CD4-positive, alpha-beta T cell treated with Interferon gamma for 1 hour (primary cell): ENCODE results near the gene KMT2C.
"Not testable (repeated sequence)": the region's sequence is repeated elsewhere in the genome, so short reads cannot be mapped to it uniquely, and the experiment has no call there.

ENCODE experiments used
- DNase-seq: peaks from one replicate; pipeline ENCODE4 v3.0.0-alpha.2; 2020

Gene KMT2C

DNA sequence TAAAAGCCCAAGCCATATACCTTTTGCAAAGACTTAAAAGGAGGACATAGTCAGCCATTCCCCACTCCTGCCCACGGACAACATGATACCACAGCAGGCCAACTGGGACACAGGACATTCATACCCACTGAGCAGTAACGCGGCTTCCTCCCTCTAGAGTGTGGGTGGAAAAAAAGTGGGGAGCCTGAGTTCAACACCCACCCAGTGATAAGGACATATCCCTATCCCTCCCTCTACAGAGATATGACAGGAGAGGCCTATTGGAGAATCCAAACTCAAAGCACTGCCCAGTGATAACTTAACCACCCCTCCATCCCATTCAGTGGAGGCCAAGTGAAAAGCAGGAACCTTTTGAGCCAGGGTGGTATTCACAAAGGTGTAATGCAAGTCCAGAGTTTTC, 148.8 kb downstream of the KMT2C start:
- not testable (repeated sequence) for DNase-seq

DNA sequence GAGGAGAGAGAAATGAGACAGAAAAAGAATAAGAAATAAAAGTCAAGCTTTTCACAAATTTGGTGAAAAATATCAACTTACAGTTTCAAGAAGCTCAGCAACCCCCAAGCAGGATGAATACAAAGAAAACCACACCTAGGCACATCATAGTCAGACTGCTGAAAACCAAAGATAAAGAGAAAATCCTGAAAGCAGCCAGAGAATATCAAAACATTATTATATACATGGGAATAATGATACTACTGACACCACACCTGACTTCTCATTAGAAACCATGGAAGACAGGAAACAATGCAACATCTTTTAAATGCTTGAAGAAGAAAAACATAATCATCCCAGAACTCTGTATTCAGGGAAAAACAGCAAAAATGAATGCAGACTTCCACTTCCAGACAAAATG, 149.6 kb downstream of the KMT2C start:
- DNase-seq, result not testable (repeated sequence)

DNA sequence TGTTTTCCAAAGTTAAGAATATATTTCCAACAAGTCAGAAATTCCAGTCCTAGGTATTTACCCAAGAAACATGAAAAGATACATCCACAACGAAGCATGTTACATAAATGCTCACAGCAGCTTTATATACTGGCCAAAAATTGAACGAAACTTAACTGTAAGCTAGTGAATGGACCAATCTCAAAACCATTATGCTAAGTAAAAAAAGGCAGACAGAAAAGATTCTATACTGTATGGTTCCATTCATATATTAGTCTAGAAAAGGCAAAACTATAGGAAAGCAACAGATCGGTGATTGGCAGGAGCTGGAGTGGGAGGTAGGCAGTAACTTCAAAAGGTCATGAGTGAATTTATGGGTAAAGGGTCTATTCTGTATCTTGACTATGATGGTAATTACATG, 150.8 kb downstream of the KMT2C start:
- DNase-seq, result not testable (repeated sequence)

DNA sequence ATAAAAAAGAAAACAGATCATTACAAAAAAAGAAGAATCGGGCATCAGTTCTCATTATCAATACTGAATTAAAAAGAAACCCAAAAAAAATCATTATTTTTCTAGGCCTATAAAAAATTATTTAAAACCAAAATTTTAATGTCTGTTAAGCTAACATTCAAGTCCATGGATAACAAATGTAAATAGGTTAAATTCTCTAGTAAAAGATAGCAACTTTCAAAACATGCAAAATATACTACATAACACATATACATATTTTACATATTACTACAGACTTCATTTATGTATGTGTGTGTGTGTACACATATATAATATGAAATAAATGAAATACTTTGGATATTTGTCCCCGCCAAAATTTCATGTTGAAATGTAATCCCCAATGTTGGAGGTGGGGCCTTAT, 158.1 kb downstream of the KMT2C start:
- DNase-seq, result not testable (repeated sequence)

DNA sequence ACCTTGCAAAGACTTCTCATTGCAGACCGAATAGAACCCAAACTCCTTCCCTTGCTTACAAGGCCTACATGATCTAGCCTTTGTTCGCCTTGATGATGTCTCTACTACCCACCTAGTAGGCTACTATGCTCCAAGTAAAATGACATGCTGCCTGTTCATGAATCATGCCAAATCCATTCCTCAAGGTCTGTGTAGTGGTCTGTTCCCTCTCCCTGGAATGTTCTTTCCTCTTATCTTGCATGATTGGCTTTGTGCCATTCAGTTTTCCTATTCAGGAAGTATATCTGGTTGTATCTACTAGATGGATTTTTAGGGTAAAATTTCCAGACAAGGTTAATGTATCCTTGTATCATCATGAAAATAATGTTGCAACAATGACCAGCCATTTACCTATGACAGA, 165.4 kb downstream of the KMT2C start:
- DNase-seq, result not testable (repeated sequence)

DNA sequence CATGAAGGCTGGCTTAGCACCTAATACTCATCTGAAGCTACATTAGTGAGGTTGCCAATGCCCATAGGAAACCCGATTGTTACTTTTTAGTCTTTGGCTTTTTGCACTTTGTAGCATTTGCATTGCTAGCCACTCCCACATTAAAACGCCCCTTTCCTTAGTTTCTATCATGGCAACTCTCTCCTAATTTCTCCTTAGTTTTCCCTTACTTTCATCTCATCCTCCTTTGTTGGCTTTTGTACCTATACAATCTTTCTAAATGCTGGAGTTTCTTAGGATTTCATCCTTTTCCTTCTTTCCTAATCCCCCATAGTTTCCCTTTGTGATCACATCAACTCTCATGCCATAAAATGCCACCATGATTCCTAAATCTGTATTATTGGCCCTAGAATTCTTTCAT, 168.9 kb downstream of the KMT2C start:
- not testable (repeated sequence) for DNase-seq

DNA sequence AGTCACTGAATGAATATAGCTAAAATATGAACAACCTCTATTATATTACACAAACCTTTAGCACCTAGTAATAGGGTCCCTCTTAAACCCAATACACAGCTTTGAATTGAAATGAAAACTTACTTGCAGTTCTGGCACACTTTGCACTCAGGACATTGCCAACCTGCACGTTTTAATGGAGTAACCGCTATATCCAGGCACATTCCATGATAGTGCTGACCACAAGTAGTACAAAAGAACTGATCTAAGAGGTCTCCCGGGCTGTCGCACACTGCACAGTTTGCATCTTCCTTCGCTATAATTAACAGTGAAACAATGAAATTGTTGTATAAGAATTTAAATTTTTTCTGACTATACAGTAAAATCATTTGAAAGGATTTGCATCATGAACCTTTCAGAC, 170.9 kb downstream of the KMT2C start:
- not testable (repeated sequence) for DNase-seq

DNA sequence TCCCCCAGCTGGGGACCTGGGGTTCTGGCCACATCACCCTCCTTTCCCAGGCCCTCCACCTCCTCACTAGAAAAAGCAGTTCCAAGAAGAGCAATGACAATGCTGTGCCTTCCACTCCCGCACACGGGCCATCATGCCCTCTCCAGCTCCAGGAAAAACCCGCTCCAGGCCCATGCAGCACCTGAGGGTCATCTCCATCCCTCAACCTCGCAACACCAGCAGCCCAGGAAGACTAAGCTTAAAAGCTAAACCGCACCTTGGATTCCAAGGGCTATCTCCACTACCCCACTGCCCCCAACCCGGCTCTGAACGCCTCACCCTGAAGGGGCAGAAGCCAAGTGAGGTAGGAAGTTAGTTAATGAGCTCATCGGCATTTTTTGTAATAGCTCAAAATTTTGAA, 173.7 kb downstream of the KMT2C start:
- DNase-seq, result not testable (repeated sequence)

- not testable (repeated sequence) for DNase-seq
These were observed 176.2 kb downstream of the KMT2C start for GRCh38 chr7:152259645-152260044.

DNA sequence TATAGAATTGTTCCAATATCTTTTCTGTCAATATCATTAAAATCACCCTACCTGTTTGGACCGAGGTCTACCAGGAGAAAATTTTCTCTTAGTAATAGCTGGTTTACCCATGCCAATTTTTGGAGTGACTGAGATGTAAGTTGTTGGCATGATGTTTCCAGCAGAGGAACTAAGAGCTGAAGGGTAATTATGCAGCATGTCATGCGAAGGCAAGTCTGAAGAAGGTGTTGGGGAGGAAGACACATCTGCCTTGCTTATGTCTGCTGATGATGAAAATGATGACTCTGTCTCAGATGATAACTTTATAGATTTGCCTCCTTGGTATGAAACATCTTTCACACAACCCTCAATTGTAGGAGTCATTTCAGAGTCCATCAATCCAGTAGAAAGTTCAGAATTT, 188.0 kb downstream of the KMT2C start:
- not testable (repeated sequence) for DNase-seq

GRCh38 chr7:152245417-152245816, 190.4 kb downstream of the KMT2C start:
- not testable (repeated sequence) for DNase-seq

DNA sequence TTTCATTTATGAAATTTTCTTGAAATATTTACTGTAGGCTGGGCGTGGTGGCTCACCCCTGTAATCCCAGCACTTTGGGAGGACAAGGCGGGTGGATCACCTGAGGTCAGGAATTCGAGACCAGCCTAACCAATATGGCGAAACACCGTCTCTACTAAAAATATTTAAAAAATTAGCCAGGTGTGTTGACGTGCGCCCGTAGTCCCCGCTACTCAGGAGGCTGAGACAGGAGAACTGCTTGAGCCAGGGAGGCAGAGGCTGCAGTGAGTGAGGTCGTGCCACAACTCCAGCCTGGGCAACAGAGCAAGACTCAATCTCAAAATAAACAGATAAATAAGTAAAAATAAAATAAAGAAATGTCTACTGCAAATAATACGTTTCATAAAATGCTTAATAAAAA, 192.3 kb downstream of the KMT2C start:
- not testable (repeated sequence) for DNase-seq

- not testable (repeated sequence) for DNase-seq
These were observed 194.5 kb downstream of the KMT2C start for GRCh38 chr7:152241301-152241700.

- not testable (repeated sequence) for DNase-seq
These were observed 199.5 kb downstream of the KMT2C start for GRCh38 chr7:152236306-152236705.

DNA sequence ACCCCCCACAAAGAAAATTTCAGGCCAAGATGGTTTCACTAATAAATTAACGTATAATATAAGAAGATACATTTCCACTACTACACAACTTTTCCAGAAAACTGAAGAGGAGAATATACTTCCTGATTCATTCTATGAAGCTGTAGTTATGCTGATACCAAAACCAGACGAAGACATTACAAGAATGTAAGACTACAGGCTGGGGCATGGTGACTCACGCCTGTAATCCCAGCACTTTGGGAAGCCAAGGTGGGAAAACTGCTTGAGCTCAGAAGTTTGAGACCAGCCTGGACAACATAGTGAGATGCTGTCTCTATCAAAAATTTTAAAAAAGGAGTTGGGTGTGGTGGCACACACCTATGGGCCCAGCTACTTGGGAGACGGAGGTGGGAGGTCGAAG, 201.4 kb downstream of the KMT2C start:
- DNase-seq, result not testable (repeated sequence)

- DNase-seq, result no peak
These were observed 204.7 kb downstream of the KMT2C start for GRCh38 chr7:152231089-152231488.

DNA sequence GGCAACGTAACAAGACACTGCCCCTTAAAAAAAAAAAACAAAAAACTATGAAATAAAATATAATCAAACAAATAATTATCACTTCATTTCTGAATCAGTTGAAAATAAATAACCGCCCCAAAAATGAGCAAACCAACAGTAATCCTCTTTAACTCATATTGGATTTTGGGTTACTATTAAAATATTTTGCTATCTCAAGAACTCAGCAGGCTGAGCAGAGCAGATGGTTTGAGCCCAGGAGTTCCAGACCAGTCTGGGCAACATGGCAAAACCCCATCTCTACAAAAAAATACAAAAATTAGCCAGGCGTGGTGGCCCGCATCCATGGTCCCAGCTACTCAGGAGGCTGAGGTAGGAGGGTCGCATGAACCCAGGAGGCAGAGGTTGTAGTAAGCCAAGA, 216.2 kb downstream of the KMT2C start:
- not testable (repeated sequence) for DNase-seq

- not testable (repeated sequence) for DNase-seq
These were observed 227.0 kb downstream of the KMT2C start for GRCh38 chr7:152208766-152209165.

DNA sequence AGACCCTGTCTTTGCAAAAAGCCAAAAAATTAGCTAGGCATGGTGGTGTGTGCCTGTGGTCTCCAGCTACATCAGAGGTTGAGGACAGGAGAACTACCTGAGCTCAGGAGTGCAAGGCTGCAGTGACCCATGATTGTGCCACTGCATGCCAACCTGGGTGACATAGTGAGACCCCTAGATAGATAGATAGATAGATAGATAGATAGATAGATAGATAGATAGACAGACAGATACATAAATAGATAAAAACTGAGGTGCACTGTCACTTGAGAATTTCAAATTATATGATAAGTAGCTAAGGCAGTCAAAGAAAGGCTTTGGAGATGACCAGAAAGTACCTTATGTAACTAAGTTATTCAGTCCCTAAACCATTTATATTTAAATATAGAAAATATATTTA, 231.4 kb downstream of the KMT2C start:
- not testable (repeated sequence) for DNase-seq

GRCh38 chr7:152203095-152203494, 232.7 kb downstream of the KMT2C start:
- DNase-seq, result no peak

DNA sequence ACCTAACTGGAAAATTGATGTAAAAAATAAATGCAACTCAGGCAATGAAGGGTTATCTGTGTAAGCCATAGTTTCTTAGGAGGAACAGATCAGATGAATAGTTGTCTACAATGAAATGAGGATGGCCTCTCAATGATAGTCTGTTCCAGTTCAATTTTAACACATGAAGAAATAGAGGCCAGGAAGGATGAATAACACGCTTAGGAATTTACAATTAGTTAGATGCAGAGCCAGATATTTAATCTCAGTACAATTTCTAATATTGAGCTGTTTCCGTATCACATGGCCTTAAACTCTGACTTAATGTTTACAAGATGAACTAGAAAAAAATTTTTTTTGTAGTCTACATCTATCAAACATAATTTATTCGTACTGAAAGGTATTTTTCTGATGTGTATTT, 233.7 kb downstream of the KMT2C start:
- no peak for DNase-seq

DNA sequence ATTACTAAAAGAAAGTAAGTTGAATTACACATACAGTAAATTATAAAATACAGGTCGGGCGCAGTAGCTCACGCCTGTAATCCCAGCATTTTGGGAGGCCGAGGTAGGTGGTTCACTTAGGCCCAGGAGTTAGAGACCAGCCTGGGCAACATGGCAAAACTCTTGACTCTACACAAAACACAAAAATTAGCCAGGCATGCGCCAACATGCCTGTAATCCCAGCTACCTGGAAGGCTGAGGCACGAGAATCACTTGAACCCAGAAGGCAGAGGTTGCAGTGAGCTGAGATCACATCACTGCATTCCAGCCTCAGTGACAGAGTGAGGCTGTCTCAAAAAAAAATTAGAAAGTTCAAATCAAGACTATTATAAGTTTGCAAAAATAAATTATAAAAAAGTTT, 235.4 kb downstream of the KMT2C start:
- no peak for DNase-seq

DNA sequence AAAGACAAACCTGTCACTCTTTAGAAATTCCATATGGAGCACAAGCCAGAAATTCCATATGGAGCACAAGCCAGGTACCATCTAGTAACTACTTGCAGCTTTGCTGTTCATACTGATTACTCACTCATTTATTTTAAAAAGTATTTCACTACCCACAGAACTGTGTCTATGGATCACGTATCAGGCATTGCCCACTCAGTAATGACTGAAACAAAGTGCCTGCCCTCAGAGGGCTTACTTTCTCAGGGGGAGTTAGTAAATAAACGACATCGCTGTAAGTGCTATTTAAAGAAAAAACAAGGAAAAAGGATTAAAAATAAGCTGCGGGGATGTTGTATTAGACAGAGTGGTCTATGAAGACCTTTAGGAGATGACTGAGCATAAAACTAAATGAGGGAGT, 239.4 kb downstream of the KMT2C start:
- DNase-seq, result no peak

DNA sequence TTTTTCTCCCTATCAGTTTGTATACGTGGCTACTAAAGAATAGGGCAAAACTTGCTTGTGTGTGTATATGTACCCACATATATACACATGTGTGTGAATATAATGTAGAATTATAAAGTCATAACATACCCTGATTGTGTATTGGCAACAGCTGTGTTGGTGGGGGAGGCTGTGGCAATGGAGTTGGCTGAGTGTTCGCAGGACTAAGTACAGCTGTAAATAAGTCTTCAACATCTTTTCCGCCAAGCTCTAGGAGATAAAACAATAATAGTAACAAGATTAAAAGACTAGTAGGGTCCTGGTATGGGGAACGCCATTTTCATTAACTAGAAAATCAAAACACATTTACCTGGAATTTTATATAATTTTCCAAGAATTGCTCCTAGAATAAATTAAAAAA, 241.9 kb downstream of the KMT2C start:
- DNase-seq, result no peak

DNA sequence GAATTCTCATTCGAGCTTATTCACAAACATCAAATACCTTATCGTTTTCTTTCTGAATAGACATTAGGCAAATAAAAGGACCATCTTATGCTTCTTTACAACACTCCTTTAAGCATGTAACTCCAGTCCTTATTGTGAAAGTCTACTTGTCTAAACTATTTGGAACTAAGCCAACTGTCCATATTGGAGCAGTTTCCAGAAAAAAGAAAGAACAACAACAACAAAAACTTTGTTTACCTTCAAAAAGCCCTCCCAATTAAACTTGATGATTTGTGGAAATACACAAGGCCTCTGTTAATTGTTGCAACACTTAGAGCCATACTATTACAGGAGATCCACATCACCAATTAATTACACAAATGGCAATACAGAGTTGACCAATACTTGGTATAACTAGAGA, 246.7 kb downstream of the KMT2C start:
- no peak for DNase-seq

- no peak for DNase-seq
These were observed 250.2 kb downstream of the KMT2C start for GRCh38 chr7:152185558-152185957.
